ENCODE measurements around the gene ADAM19. TPM values are rescaled to one million over a fixed set of nuclear protein-coding genes. Genes with fewer than 3 reads are reported as not detected.

ADAM19 gene
- total RNA-seq, 1 donor from 2014 or later: 8.9 TPM

DNA sequence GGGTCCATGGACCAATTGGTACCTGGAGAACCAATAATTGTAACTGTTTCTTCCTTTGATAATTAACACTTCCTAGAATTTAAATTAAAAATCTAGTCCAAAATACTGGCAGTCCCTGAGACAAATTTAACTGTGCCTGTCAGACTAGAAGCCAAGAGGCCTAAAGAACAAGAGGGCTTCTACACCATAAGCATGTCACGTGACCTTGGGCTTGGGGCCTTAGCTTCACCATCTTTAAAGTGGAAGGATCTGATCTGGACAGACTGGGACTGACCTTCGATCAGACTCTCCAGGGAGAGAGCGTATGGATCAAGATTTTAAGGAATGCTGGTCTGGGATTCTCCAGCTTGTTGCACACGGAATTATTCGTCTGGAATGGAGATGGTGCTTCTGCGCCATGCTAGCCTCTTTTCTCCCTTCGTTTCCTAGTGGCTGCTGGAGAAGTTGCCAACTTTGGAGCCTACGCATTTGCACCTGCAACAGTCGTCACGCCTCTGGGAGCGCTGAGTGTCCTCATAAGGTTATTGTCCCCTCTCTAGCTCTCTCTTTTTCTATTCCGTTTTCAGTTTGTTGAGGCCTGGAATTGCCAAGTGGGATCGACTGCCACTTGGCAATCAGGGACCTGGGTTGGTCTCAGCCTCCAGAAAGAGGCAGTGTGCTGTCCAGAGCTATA, 107.1 kb downstream of the ADAM19 start:
- DNase-seq (ENCODE audit: low read depth in 2 of 2): no peak

DNA sequence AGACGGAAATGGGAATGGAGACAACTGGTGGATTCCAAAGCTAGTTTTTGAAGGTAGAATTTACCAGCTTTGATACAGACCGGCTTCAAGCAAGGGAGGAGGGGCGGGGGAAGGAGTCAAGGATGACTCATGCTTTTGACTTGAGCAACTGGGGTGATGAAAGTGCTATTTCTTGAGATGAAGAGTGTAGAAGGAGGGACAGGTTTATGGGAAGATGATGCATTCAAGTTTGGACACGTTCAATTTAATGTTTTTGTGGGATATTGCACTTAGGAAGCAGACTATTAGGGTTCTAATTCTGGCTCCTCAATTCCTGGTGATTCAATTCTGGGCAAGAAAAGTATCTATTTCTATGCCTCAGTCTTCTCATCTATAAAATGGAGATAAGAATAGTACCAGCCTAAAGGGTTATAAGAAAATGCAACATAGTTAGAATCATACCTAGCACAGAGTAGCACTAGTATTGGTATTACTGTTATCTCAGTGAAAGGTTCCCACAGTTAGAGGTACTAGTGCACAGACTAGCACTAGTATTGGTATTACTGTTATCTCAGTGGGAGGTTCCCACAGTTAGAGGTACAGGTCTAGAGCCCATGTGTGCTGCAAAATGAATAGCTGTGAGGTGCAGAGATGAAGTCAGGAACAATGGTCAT, 110.9 kb downstream of the ADAM19 start:
- peak in 1 of 2 donors; percentile 76 for DNase-seq (ENCODE audit: low read depth in 2 of 2)

DNA sequence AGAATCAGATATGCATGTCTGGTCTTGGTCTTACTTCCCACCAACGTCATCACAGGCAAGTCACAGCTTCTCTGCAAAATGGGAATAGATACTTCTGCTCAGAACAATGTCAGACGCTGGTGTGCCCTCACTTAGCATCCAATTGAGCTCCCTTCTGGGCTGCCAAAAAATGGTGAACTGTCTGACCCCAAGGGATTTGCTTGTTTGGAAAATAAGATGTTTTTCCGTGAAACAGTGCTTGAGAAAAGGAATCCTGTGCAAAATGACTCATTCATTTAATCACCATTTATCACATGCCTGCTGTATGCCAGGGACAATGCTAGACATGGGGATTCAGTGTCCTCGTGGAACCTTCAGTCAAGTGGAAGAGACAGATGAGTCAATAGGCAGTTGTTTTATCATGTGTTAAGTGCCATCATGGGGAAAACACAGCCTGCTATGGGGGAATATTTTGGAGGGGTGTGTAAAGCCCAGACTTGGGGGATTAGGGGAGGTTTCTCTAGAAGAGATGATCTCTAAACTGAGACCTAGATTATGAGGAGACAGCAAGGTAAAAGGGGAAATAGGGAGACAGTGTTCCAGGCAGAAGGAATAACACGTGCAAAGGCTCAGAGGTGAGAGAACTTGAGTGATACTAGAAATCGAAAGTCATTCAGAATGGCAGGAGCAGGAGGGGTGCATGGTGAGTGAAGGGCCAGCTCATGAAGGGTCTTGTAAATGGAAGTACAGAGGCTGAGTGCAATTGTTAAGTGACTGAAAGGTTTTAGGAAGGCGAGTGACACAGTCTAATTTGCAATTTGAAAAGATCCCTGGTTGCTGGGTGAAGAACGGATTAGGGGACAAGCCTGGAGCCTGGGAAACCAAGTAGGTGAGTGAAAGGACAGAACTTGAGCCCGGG, 111.7 kb downstream of the ADAM19 start:
- peak in 1 of 2 donors; percentile 60 for DNase-seq (ENCODE audit: low read depth in 2 of 2)

DNA sequence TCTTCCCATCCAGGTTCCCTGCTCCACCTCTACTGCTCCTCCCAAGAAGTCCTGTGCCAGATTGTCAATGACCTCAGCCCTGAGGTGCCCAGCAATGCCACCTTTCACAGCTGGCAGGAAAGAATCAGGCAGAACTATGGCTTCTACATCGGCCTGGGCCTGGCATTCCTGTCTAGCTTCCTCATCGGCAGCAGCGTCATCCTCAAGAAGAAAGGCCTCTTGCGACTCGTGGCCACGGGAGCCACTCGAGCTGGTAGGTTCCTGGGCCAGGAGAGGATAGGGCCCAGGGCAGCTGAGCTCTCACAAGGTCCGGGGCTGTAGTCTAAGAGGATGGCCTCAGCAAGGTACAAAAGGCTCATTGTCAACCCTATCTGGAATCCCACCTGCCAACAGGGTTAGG, 112.5 kb downstream of the ADAM19 start:
- no peak for DNase-seq (ENCODE audit: low read depth in 2 of 2)

DNA sequence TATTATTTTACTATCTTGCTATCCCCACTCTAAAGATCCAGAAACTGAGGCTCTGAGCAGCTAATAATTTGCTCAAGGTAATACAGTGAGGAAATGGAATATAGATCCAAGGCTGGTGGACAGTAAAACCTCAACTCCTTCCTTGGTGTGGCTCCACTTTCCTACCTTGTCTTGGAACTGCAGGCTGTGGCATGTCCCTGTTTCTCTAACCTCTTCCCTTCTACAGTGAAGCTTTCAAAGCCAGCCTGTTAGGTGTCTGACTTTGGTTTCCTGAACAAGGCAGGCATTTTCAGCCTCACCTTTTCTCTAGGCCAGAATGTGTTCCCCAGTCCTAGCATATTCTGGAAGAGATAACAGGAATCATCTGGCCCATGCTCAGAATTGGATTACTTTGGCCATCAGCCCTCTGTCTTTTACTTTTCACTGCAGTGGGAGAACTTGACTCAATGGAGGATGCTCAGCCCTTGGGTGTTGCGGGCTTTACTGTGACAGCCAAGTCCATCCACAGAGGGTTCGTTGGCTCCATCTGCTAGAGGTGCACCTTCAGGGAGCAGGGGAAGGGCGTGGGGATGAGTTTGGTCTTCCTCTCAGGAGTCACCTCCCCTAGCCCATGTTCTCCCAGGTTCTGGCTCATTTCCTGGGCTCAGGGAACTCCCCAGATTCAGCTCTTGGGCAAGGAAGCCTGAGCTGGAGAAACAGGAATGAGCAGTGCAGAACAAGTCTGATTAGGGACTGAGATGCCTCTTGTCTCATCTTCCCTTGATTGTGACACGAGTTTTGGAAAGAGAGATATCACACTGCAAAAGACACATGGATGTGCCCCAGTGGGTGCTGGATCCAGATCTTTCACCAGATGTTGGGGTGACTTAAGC, 114.4 kb downstream of the ADAM19 start:
- no peak for DNase-seq (ENCODE audit: low read depth in 2 of 2)

DNA sequence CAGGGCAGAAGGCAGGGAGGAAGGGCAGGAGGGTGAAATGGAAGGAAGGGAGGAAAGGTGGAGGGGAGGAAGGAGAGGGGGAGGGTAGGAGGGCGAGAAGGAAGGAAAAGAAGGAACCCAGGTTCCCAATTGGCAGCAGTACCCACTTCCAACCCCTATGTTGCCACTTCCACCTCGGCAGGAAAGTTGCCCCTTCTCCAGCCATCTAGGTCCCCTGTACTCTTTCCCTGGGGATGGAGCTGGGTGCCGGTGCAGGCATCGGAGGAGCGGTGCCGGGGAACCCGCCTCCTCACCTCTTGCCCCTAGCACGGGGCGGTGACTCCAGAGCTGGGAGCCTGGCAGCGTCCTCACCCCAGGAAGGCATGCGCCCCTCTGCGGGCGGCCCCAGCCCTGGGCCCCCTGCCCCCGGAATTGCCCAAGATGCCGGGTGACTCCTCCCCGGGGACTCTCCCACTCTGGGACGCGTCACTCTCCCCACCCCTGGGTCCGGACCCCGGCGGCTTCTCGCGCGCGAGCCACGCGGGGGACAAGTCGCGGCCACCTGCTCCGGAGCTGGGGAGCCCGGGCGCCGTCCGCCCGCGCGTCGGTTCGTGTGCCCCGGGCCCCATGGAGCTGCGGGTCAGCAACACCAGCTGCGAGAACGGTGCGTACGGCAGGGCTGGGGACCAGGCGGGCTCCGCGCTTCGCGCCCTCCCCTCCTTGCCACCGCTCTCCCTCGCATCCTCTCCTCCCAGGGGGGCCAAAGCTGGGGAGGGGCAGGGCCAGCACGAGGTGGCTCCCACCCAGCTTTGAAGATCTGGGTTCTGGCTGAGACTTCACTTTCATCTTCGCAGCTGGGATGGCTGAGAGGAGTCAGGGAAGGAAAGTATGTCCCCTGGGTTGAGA, 115.6 kb downstream of the ADAM19 start, which contains the start of gene NIPAL4:
NIPAL4 (plus strand) TSS at position 499 of the 885 bp plus-strand sequence; CDS start at position 607, 108 bp downstream.
- no peak for DNase-seq (ENCODE audit: low read depth in 2 of 2)

DNA sequence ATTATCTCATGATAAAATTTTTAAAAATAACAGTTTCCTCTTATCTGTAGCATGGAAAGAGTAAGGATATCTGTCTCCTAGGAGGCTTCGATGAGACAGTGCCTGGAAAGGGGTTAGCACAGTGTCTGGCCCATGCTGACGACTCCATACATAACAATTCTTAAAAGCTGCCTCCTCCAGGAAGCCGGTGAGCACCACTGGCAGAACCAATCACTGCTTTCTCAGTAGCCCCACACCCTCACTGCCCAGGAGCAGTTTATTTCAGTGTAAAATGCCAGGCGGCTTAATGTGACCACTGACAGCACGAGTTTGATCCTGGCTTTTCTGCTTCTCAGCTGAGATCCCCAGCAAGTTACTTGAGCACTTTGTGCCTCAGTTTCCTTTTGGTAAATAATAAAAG, 116.7 kb downstream of the ADAM19 start:
- DNase-seq (ENCODE audit: low read depth in 2 of 2): no peak

DNA sequence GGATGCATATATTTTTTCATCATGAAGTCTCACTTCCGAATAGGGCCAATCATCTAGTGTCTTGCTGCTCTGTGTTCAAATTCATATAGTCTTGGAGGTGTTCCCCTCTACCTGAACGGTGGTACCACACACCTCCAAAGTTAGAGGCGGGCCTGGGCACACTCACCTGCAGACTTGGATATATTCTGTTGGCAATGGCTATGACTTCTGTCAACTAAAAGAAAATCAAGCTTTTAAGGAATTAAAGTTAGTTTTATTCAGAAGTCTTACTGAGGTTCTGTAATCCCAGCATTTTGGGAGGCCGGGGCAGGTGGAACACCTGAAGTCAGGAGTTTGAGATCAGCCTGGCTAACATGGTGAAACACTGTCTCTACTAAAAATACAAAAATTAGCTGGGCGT, 118.2 kb downstream of the ADAM19 start:
- DNase-seq (ENCODE audit: low read depth in 2 of 2): no peak

DNA sequence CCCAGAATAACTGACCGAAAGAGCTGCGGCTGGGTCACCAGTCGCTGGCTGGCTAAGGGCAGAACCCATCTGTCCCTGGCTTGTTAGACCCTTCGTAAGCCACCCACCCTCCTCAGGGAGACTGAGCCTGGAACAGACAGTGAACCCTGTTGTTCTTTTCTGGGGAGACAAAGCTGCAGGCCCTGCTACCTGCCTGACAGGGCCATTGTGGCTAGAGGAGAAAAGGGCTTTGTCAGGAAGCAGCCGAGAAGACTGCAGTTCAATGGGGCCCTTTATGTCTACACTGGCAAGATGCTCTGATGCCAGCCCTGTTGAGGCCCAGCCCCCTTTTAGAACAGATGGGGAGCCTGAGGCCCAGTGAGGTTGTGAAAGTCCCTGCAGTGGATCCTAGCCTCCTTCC, 119.3 kb downstream of the ADAM19 start:
- DNase-seq (ENCODE audit: low read depth in 2 of 2): no peak

DNA sequence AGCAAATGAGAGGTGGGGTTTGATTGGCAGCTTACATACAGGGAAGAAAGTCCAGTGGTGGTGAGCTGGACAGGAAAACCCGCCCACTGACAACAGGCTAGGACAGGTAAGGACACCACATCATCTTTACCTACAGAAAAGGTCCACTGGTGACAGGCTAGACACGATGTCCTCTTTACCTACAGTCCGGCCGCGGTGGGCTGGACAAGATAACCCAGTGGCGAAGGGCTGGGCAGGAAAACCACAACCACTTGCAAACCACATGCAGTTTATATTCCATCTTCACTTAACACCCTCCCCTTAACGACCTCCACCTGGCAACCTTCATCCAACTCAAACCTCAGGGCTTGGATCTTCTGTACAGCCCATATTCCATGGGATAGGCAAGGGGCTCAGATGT, 120.5 kb downstream of the ADAM19 start:
- DNase-seq (ENCODE audit: low read depth in 2 of 2): no peak

DNA sequence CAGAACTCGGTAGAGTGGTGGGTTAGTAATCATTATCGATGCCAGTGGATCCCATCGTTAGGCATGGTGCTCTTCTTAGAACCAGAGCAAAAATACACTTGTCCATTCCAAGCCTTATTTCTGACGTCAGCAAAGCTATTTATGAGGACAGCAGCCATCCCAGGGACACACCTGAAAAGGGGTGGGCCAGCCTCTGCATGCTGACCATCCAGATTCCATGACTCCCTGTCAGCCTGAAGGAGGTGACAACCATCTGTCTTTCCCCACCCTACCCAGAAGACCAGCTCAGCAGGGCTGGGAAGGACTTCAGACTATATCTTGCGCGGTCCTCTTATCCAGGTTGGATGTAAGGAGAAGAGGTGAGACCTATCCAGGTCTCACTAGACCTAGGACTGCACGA, 121.3 kb downstream of the ADAM19 start:
- no peak for DNase-seq (ENCODE audit: low read depth in 2 of 2)

DNA sequence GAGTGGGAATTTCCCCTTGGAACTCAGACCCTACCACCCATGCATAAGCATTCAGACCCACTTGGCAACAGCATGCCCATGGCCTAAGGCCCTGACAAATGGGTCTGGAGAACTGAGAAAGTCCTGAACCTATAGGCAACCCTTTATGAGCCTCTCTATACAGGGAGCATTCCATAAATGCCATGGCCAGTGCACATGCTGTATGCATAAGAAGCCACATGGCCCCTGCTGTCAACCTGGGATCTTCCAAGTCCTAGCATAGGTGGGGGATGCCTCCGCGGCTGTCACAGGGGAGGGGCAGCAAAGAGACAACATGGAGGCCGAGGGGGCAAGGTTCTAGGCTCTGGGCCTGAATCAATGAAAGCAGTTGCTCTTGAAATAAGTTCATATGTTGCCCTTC, 123.8 kb downstream of the ADAM19 start:
- no peak for DNase-seq (ENCODE audit: low read depth in 2 of 2)

DNA sequence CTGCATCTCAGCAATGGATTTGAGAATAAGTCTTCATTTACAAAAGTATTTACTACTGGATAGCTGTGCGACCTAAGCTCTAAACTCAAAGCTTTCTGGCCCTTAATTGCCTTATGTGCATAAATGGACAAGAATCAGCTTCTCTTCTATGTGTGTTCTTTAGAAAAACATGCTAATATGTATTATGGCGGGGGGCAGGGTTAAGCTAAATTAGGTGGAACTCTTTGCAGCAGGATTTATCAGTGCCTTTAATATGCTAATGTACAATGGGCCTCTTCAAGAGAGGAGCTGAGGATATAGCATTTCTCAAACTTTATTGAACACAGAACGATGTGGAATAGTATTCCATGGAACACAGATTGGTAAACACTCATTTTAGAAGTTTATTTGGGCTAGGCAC, 125.6 kb downstream of the ADAM19 start:
- no peak for DNase-seq (ENCODE audit: low read depth in 2 of 2)

DNA sequence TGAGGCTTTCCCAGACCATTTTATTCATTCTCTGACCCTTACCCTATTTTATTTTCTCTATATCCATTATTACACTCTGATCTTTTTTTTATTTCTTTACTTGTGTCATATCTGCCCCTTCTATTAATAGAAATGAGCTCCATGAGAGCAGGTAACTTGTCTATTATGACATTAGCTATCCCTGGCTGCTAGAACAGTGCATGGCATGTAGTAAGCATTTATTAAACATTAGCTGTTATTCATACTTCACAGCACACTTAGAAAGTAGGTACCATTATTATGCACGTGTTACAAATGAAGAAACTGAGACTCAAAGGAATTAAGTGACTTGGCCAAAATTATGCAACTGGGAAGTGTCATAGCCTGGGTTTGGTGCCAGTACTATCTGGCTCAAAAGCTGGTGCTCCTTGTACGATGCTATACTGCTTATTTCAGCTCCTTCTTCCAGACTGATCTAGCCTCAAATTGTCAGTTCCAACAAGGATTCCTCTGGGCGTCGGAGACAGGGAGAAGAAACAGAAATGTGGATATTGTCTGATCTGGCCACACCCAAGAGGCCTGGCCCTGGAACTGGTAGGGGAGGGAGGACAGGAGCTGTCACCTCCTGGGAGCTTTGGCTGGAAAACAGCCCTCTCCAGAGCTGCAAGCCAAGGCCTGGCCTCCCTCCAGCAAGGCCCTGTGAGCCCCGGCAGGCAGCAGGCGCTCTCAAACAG, 126.4 kb downstream of the ADAM19 start:
- no peak for DNase-seq (ENCODE audit: low read depth in 2 of 2)

DNA sequence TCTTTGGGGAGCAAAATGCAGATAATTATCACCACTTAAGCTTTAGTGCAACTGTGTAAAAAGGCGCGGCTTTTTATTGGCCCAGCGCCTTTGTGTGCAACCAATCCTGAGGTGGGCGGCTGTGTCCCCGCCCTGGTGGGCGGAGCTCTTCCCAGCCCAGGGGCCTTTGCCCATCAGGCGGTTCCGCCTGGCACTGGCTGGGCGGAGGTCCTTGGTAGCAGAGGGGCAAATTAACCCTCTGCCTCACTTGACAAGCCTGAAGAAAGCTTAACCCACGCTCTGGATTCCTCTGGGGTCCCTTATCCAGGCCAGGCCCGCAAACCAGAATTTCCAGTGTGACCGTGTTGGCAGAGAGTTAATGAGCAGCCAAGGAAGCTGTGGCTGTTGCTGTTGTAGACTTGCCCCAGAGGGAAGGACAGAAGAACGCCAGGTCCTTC, 128.4 kb downstream of the ADAM19 start:
- DNase-seq (ENCODE audit: low read depth in 2 of 2): no peak

DNA sequence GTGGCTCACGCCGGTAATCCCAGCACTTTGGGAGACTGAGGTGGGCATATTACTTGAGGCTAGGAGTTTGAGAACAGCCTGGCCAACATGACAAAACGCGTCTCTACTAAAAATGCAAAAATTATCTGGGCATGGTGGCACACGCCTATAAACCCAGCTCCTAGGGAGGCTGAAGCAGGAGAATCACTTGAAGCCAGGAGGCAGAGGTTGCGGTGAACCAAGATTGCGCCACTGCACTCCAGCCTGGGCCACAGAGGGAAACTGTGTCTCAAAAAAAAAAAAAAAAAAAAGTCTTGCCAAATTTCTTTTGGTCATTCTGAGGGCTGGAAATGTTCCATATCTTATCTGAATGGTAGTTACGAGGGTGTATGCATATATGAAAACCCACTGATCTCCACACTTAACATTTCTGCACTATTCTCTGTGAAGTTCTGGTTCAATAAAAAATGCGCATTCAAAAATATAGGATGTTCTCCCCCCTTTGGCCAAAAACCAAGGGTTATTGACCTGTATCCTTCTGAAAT, 129.1 kb downstream of the ADAM19 start:
- no peak for DNase-seq (ENCODE audit: low read depth in 2 of 2)

DNA sequence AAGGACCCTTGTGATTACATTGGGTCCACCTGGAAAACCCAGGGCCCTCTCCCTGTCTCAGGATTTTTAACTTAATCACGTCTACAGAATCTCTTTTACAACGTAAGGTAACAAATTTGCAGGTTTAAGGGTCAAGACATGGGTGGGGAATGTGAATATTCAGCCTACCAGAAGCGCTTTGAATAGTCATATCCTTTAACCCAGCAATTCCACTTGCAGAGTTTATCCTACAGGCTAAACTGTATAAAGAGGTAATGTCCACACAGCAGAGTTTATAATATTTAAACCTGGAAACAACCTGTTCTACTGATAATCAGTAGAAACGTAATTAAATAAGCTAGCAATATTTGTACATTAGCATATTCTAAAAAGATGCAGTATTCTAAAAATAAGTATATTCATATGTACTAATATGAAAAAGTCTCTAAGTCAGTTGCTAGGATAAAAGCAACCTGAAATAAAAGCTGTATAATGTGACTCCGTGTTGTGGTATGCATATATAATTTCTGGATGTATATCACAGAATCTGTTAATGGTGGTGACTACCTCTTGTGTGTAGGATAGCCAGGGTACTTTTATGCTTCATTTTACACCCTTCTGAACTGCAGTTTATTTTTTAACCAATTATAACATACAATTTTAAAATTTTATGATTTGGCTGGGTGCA, 129.7 kb downstream of the ADAM19 start:
- DNase-seq (ENCODE audit: low read depth in 2 of 2): no peak

DNA sequence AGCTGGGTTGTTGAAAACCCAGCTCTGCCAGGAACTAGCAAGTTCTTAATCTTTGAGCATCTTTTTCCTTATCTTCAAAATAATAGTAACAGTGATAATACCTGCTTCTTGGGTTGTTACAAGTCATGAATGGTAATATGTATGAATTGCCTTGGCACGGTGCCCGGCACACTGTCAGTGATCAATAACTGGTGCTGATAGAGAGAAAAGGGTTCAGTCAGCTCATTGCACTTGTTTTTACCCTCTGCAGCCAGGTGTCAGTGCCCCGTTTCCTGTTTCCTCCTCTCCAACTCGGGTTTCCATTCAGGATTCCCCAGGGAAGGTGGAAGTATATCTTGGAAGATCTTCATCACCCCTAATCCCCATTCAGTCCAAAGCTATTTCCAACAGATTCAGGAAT, 131.4 kb downstream of the ADAM19 start:
- no peak for DNase-seq (ENCODE audit: low read depth in 2 of 2)

DNA sequence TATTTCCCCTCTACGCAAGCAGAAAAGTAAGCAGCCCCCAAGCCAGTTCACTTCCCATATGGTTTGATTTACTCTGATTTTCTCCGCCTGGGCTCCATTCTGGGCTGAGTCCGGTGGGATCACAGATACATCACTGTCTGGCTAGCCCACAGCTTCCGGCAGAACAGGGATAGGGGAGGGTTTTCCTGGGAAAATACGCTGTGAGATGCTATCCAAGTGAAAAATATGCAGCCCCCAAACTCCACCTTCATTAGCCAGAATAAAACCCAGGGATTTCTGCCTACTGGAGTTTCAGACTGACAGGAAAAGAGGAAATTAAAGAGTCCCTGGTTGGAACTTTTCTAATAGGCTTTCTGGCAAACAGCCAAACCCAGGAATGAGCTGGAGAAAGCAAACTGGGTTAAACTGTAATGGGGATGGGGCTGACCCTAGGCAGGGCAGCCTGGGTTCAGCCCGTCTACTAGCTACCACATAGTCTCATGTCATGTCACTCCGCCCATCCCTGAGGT, 132.5 kb downstream of the ADAM19 start:
- peak in 1 of 2 donors; percentile 8 for DNase-seq (ENCODE audit: low read depth in 2 of 2)

All from lung microvascular endothelial cell (primary cell).